Central memory CD8-positive, alpha-beta T cell (primary cell): ENCODE data around the gene LDLRAD3.
"Not testable (repeated sequence)": the region's sequence is repeated elsewhere in the genome, so short reads cannot be mapped to it uniquely, and the experiment has no call there.

Experiments
- ATAC-seq: fragments of 150-1000 bp; cut with Tn5 transposase; replicated peaks from 2 replicates; pipeline ENCODE4 v1.10.0; 2022; ENCODE audit warnings: mild to moderate bottlenecking, moderate FRiP score, moderate number of reproducible peaks; ENCODE audit not compliant: poor library complexity, severe bottlenecking; ENCODE audit errors: extremely low read depth
- DNase-seq, 2 donors: peaks; one replicate each; pipeline ENCODE4 v3.0.0; 2021; ENCODE audit warnings: low spot score in 2 of 2
- H3K27ac Mint-ChIP-seq: one replicate; pipeline ENCODE4 v1.8.0; 2022; ENCODE audit warnings: low read depth, mild to moderate bottlenecking, moderate library complexity, mixed read lengths
- H3K27me3 Mint-ChIP-seq: one replicate; pipeline ENCODE4 v1.8.0; 2022; ENCODE audit warnings: mixed read lengths
- H3K36me3 Mint-ChIP-seq: one replicate; pipeline ENCODE4 v1.8.0; 2022; ENCODE audit warnings: mild to moderate bottlenecking, moderate library complexity, mixed read lengths; ENCODE audit not compliant: insufficient read depth
- H3K4me1 Mint-ChIP-seq: one replicate; pipeline ENCODE4 v1.8.0; 2022; ENCODE audit warnings: mixed read lengths
- H3K4me3 Mint-ChIP-seq: one replicate; pipeline ENCODE4 v1.8.0; 2022; ENCODE audit warnings: mild to moderate bottlenecking, moderate library complexity, mixed read lengths
- H3K9me3 Mint-ChIP-seq: one replicate; pipeline ENCODE4 v1.8.0; 2022; ENCODE audit warnings: mixed read lengths

The LDLRAD3 gene

GRCh38 chr11:35912436-35912835, 31.4 kb upstream of the LDLRAD3 start:
- not testable (repeated sequence) for H3K27ac Mint-ChIP-seq, DNase-seq, H3K4me3 Mint-ChIP-seq, H3K4me1 Mint-ChIP-seq, H3K9me3 Mint-ChIP-seq, ATAC-seq, H3K36me3 Mint-ChIP-seq
- peaks cover 55% of the 10 kb centered on the region for H3K27me3 Mint-ChIP-seq

- H3K36me3 Mint-ChIP-seq, result no peaks in the 10 kb centered on the region
- H3K4me1 Mint-ChIP-seq, result peaks cover 6% of the 10 kb centered on the region
- no peaks in the 10 kb centered on the region for H3K9me3 Mint-ChIP-seq
- H3K27ac Mint-ChIP-seq, result no peak overlapping the region
- H3K4me3 Mint-ChIP-seq, result no peak overlapping the region
- peaks cover 60% of the 10 kb centered on the region for H3K27me3 Mint-ChIP-seq
- DNase-seq, result no peak
- ATAC-seq, result no peak
Observed at GRCh38 chr11:35912883-35913624, 30.8 kb upstream of the LDLRAD3 start.

DNA sequence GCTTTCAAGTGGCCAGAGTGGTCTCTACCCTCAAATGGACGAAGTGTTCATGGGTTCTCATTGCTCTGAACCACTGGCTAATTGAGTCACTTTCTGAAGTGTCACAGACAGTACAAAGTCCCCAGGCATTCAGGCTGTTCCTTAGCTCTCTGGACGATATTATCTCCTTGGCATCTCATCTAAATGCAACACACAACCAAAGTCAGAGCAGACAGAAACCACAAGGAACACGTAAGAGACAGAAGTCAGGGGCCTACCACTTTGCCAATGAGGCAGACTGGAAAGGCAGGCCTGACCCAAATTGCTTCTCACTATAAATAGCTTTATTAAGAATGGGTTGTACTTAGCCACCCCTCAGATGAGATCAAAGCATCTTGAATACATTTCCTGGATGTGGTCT, 29.0 kb upstream of the LDLRAD3 start:
- Mint-ChIP-seq H3K4me1 (peaks cover 6% of the 10 kb centered on the region), H3K4me3 (no peak overlapping the region), H3K27ac (no peak overlapping the region), H3K9me3 (no peaks in the 10 kb centered on the region), H3K27me3 (peaks cover 75% of the 10 kb centered on the region), H3K36me3 (no peaks in the 10 kb centered on the region)
- ATAC-seq (no peak), DNase-seq (no peak)

- no peak overlapping the region for H3K4me3 Mint-ChIP-seq
- H3K36me3 Mint-ChIP-seq, result no peaks in the 10 kb centered on the region
- no peaks in the 10 kb centered on the region for H3K9me3 Mint-ChIP-seq
- no peak overlapping the region for H3K27ac Mint-ChIP-seq
- H3K4me1 Mint-ChIP-seq, result peaks cover 5% of the 10 kb centered on the region
- ATAC-seq (no peak), DNase-seq (no peak)
- peaks cover 61% of the 10 kb centered on the region for H3K27me3 Mint-ChIP-seq
Observed at GRCh38 chr11:35916270-35916669, 27.6 kb upstream of the LDLRAD3 start.

DNA sequence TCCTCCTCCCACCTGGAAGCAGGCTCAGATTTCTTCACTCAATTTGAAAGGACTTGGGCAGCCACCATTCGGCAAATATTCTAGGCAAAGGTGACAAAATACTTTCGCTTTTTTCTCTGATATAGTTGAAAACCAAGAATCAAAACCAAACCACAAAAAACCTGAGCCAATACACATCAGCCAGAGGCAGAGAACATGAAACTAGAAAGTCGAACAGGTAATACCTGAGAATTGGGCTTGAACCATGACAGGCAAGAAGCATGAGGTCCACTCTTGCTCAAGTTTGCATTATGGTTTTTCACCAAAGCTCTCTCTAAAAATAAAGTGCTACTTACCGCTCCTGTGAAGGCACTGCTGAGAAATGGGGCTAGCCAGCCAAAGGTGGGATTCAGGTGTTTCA, 26.2 kb upstream of the LDLRAD3 start:
- no peaks in the 10 kb centered on the region for H3K36me3 Mint-ChIP-seq
- peaks cover 56% of the 10 kb centered on the region for H3K27me3 Mint-ChIP-seq
- no peak overlapping the region for H3K27ac Mint-ChIP-seq
- H3K9me3 Mint-ChIP-seq, result no peaks in the 10 kb centered on the region
- H3K4me1 Mint-ChIP-seq, result no peaks in the 10 kb centered on the region
- no peak for ATAC-seq
- no peak for DNase-seq
- no peak overlapping the region for H3K4me3 Mint-ChIP-seq

GRCh38 chr11:35918716-35919115, 25.1 kb upstream of the LDLRAD3 start:
- Mint-ChIP-seq H3K4me3 (no peak overlapping the region), H3K27me3 (peaks cover 55% of the 10 kb centered on the region), H3K36me3 (no peaks in the 10 kb centered on the region), H3K9me3 (no peaks in the 10 kb centered on the region), H3K4me1 (no peaks in the 10 kb centered on the region), H3K27ac (no peak overlapping the region)
- no peak for ATAC-seq
- DNase-seq, result no peak

DNA sequence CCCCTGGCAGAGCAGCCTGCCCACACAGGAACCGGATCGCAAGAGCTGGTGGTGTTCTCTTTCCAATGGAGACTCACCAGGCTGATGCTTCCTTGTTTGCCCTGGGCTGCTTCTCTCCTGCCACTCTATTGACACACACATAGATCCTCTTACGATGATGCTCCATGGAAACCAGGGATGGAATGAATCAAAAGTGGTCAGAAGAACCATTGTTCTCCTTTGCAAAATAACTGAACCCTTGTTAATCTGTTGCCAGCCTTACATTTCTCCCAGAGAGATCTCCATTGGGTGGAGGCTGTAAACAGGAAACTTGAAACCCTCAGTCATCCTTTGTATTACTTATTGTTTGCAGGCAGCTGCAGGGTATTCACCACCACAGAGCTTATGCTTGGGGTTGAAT, 24.6 kb upstream of the LDLRAD3 start:
- Mint-ChIP-seq H3K4me3 (no peak overlapping the region), H3K36me3 (no peaks in the 10 kb centered on the region), H3K27ac (no peak overlapping the region), H3K4me1 (no peaks in the 10 kb centered on the region), H3K27me3 (peaks cover 50% of the 10 kb centered on the region), H3K9me3 (no peaks in the 10 kb centered on the region)
- DNase-seq, result no peak
- no peak for ATAC-seq

- no peak for DNase-seq
- peaks cover 11% of the 10 kb centered on the region for H3K27me3 Mint-ChIP-seq
- H3K9me3 Mint-ChIP-seq, result no peaks in the 10 kb centered on the region
- no peak for ATAC-seq
- no peak overlapping the region for H3K4me3 Mint-ChIP-seq
- H3K36me3 Mint-ChIP-seq, result no peaks in the 10 kb centered on the region
- no peak overlapping the region for H3K27ac Mint-ChIP-seq
- H3K4me1 Mint-ChIP-seq, result no peaks in the 10 kb centered on the region
Observed at GRCh38 chr11:35923452-35923851, 20.4 kb upstream of the LDLRAD3 start.

GRCh38 chr11:35924811-35925210, 19.1 kb upstream of the LDLRAD3 start:
- no peaks in the 10 kb centered on the region for H3K9me3 Mint-ChIP-seq
- H3K4me3 Mint-ChIP-seq, result no peak overlapping the region
- no peak for ATAC-seq
- DNase-seq, result no peak
- no peaks in the 10 kb centered on the region for H3K4me1 Mint-ChIP-seq
- H3K27me3 Mint-ChIP-seq, result no peaks in the 10 kb centered on the region
- no peak overlapping the region for H3K27ac Mint-ChIP-seq
- H3K36me3 Mint-ChIP-seq, result no peaks in the 10 kb centered on the region

- H3K36me3 Mint-ChIP-seq, result no peaks in the 10 kb centered on the region
- no peak overlapping the region for H3K4me3 Mint-ChIP-seq
- peaks cover 10% of the 10 kb centered on the region for H3K27me3 Mint-ChIP-seq
- no peak overlapping the region for H3K27ac Mint-ChIP-seq
- H3K9me3 Mint-ChIP-seq, result no peaks in the 10 kb centered on the region
- no peak for ATAC-seq
- DNase-seq, result no peak
- no peaks in the 10 kb centered on the region for H3K4me1 Mint-ChIP-seq
Observed at GRCh38 chr11:35927104-35927503, 16.8 kb upstream of the LDLRAD3 start.

DNA sequence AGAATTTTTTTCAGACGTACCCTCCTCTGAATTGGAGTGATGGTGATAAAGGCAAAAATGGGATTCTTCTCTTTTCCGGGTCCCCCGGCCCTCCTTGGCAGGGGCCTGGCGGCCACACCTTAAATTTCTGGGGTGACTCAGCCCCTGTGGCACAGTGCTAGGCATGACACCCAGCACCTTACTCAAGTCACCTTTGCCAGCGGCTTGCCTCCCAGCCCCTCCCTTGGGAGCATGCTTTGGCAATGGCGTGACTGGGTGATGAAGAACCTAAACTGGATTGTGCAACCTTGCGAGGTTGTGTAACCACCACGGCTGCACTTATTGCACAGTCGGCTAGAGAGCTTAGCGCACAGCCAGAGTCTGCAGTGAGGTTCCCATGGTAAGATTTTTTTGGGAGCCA, 16.2 kb upstream of the LDLRAD3 start:
- Mint-ChIP-seq H3K27ac (no peak overlapping the region), H3K4me3 (no peak overlapping the region)
- DNase-seq, result no peak

GRCh38 chr11:35928688-35929395, 15.0 kb upstream of the LDLRAD3 start:
- no peaks in the 10 kb centered on the region for H3K9me3 Mint-ChIP-seq
- DNase-seq (no peak), ATAC-seq (no peak)
- no peak overlapping the region for H3K27ac Mint-ChIP-seq
- H3K27me3 Mint-ChIP-seq, result peaks cover 23% of the 10 kb centered on the region
- H3K36me3 Mint-ChIP-seq, result no peaks in the 10 kb centered on the region
- no peaks in the 10 kb centered on the region for H3K4me1 Mint-ChIP-seq
- H3K4me3 Mint-ChIP-seq, result no peak overlapping the region

More for the DNA sequence above, 16.2 kb upstream of the LDLRAD3 start:
- H3K4me1 Mint-ChIP-seq, result no peaks in the 10 kb centered on the region
- ATAC-seq, result no peak
- H3K36me3 Mint-ChIP-seq, result no peaks in the 10 kb centered on the region
- H3K27me3 Mint-ChIP-seq, result peaks cover 13% of the 10 kb centered on the region
- H3K9me3 Mint-ChIP-seq, result no peaks in the 10 kb centered on the region

GRCh38 chr11:35930466-35930865, 13.4 kb upstream of the LDLRAD3 start:
- Mint-ChIP-seq H3K9me3 (no peaks in the 10 kb centered on the region), H3K4me3 (no peak overlapping the region), H3K4me1 (no peaks in the 10 kb centered on the region), H3K27me3 (peaks cover 39% of the 10 kb centered on the region), H3K27ac (no peak overlapping the region), H3K36me3 (no peaks in the 10 kb centered on the region)
- ATAC-seq (no peak), DNase-seq (no peak)
